Natural killer cell (primary cell): ENCODE results near the gene CDR2L. TPM values are rescaled to one million over a fixed set of nuclear protein-coding genes. Genes with fewer than 3 reads are reported as not detected.
A peak's percentile ranks its signal among the peaks of the same experiment; 100 is the strongest.
"Not testable (repeated sequence)": the region's sequence is repeated elsewhere in the genome, so short reads cannot be mapped to it uniquely, and the experiment has no call there.

ENCODE experiments used
- ATAC-seq, 3 donors: fragments of 150-1000 bp in 2 of 3; fragments of 200-7000 bp in 1 of 3; cut with Tn5 transposase; 1 replicate in 1 of 3; 2 replicates in 2 of 3; pipeline ENCODE4 v1.10.0; 2021; ENCODE audit warnings: mild to moderate bottlenecking in 2 of 3, moderate library complexity in 2 of 3
- DNase-seq, 2 donors: peaks; one replicate each; pipeline versions ENCODE4 v3.0.0 to v3.0.0-alpha.2; 2013 to 2021; ENCODE audit warnings: mixed read lengths in 1 of 2
- H3K27ac ChIP-seq: one replicate; pipeline ENCODE4 v1.5.1; 2013; ENCODE audit warnings: mild to moderate bottlenecking, low read length
- H3K27me3 ChIP-seq: one replicate; pipeline ENCODE4 v1.6.1; 2013; ENCODE audit warnings: low read length; ENCODE audit not compliant: control insufficient read depth, insufficient read depth
- H3K36me3 ChIP-seq: one replicate; pipeline ENCODE4 v1.6.1; 2013; ENCODE audit warnings: low read length; ENCODE audit not compliant: control insufficient read depth, insufficient read depth
- H3K4me1 ChIP-seq: one replicate; pipeline ENCODE4 v1.6.1; 2013; ENCODE audit warnings: low read length; ENCODE audit not compliant: control insufficient read depth, insufficient read depth
- H3K4me3 ChIP-seq: one replicate; pipeline ENCODE4 v1.5.1; 2013; ENCODE audit warnings: low read length
- H3K9me3 ChIP-seq: one replicate; pipeline ENCODE4 v1.6.1; 2013; ENCODE audit warnings: low read length; ENCODE audit not compliant: control insufficient read depth, insufficient read depth
- H3K27ac Mint-ChIP-seq, 2 donors: one replicate each; pipeline ENCODE4 v1.8.0; 2022; ENCODE audit warnings: mild to moderate bottlenecking in 2 of 2, mixed read lengths in 2 of 2, moderate library complexity in 1 of 2
- H3K27me3 Mint-ChIP-seq, 2 donors: one replicate each; pipeline ENCODE4 v1.8.0; 2022; ENCODE audit warnings: low read depth in 2 of 2, mixed read lengths in 2 of 2
- H3K36me3 Mint-ChIP-seq: one replicate; pipeline ENCODE4 v1.8.0; 2022; ENCODE audit warnings: mixed read lengths
- H3K4me1 Mint-ChIP-seq, 2 donors: one replicate each; pipeline ENCODE4 v1.8.0; 2022; ENCODE audit warnings: mixed read lengths in 2 of 2
- H3K4me3 Mint-ChIP-seq: one replicate; pipeline ENCODE4 v1.8.0; 2022; ENCODE audit warnings: mild to moderate bottlenecking, moderate library complexity, mixed read lengths
- H3K9me3 Mint-ChIP-seq, 2 donors: one replicate each; pipeline ENCODE4 v1.8.0; 2022; ENCODE audit warnings: mixed read lengths in 2 of 2
- CTCF ChIP-seq: fragments of 200-600 bp; IDR thresholded peaks from one replicate; pipeline ENCODE4 v1.8.0; 2022; ENCODE audit warnings: antibody characterized with exemption
- WGBS: methylation state at CpG from one replicate; pipeline ENCODE4 v1.1.7; 2013; ENCODE audit warnings: missing lambda C conversion rate; ENCODE audit not compliant: insufficient coverage; 5-methylcytosine and 5-hydroxymethylcytosine counted together
- intact Hi-C: fragments of 100-400 bp; cut with micrococcal nuclease; formaldehyde crosslinking; loops from one replicate; pipeline ENCODE4 v1.14.2; 2022
- total RNA-seq, 4 donors: library from RNA; stranded (reverse); fragments of 120-200 nt in 1 of 4; gene quantifications; one replicate each; pipeline versions ENCODE4 v1.2.3 to v1.2.4, GENCODE V29; 2013 to 2022

Gene CDR2L
- total RNA-seq, 3 donors from 2014 or later (not counting 1 experiment from before 2014, with no cell fraction given), result 0.14 to 0.23 TPM; not detected in 1

GRCh38 chr17:74964988-74965622 is 22.3 kb upstream of the CDR2L start:
- Histone ChIP-seq H3K4me3 (no peak overlapping the region), H3K27me3 (no peaks in the 10 kb centered on the region), H3K36me3 (no peaks in the 10 kb centered on the region), H3K4me1 (peaks cover 5% of the 10 kb centered on the region), H3K27ac (no peak overlapping the region), H3K9me3 (no peaks in the 10 kb centered on the region)
- Mint-ChIP-seq H3K27me3 (peaks cover 3 to 6% of the 10 kb centered on the region in 2 donors), H3K9me3 (no peaks in the 10 kb centered on the region), H3K4me1 (peaks cover 0 to 4% of the 10 kb centered on the region in 2 donors), H3K36me3 (no peaks in the 10 kb centered on the region), H3K27ac (no peak overlapping the region), H3K4me3 (no peak overlapping the region)
- DNase-seq, result no peak
- no peak for TF ChIP-seq CTCF
- WGBS, result 83% methylated on average over 14 of the region's 14 CpGs
- no peak for ATAC-seq
- intact Hi-C loops, result no loop called here

DNA sequence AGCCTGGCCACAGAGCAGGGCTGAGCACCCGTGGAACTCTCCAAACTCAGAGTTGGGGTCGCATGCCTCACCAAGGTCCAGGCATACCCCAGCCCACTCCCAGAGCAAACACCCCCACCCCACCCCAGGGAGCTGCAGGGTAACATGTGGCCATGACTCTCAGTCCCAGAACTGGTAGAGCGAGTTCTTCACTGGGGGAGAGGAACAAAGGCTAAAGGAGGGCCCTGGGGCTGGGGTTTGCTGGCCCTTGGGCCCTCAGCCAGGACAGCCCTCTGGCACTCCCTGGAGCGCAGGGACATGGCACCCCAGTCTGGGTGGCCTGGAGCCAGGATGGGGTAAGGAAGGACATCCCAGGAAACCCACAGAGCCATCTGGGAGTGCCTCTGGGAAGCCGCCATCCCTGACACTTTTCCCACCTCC is 19.1 kb upstream of the CDR2L start:
- ATAC-seq (no peak), DNase-seq (no peak)
- Histone ChIP-seq H3K4me3 (no peak overlapping the region), H3K9me3 (no peaks in the 10 kb centered on the region), H3K36me3 (no peaks in the 10 kb centered on the region), H3K27me3 (peaks cover 23% of the 10 kb centered on the region), H3K4me1 (peaks cover 17% of the 10 kb centered on the region), H3K27ac (no peak overlapping the region)
- Mint-ChIP-seq H3K4me1 (peaks cover 6% of the 10 kb centered on the region in 2 donors), H3K36me3 (no peaks in the 10 kb centered on the region), H3K4me3 (no peak overlapping the region), H3K9me3 (no peaks in the 10 kb centered on the region), H3K27me3 (peaks cover 12 to 16% of the 10 kb centered on the region in 2 donors), H3K27ac (no peak overlapping the region)
- TF ChIP-seq CTCF, result no peak
- WGBS, result 88% methylated on average over 5 of the region's 5 CpGs
- intact Hi-C loops, result no loop called here

DNA sequence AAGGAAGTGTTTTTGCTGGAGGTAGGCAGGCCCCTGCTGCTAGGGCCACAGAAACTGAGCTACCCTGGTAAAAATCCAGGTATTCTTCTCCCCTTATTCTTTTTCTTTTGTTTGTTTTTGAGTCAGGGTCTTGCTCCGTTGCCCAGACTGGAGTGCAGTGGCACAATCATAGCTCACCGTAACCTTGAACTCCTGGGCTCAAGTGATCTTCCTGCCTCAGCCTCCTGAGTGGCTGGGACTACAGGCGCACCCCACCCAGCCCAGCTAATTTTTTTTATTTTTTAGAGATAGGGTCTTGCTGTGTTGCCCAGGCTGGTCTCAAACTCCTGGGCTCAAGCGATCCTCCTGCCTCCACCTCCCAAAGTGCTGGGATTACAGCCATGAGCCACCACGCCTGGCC is 17.9 kb upstream of the CDR2L start:
- H3K36me3 ChIP-seq, H3K4me3 ChIP-seq, H3K9me3 Mint-ChIP-seq, H3K4me1 Mint-ChIP-seq, ATAC-seq, H3K36me3 Mint-ChIP-seq, H3K9me3 ChIP-seq, intact Hi-C loops, H3K4me3 Mint-ChIP-seq, H3K27ac ChIP-seq, DNase-seq, H3K27ac Mint-ChIP-seq: not testable (repeated sequence)
- Histone ChIP-seq H3K27me3 (peaks cover 23% of the 10 kb centered on the region), H3K4me1 (peaks cover 17% of the 10 kb centered on the region)
- WGBS, result 95% methylated on average over 5 of the region's 5 CpGs
- H3K27me3 Mint-ChIP-seq, result peaks cover 12 to 17% of the 10 kb centered on the region in 2 donors

DNA sequence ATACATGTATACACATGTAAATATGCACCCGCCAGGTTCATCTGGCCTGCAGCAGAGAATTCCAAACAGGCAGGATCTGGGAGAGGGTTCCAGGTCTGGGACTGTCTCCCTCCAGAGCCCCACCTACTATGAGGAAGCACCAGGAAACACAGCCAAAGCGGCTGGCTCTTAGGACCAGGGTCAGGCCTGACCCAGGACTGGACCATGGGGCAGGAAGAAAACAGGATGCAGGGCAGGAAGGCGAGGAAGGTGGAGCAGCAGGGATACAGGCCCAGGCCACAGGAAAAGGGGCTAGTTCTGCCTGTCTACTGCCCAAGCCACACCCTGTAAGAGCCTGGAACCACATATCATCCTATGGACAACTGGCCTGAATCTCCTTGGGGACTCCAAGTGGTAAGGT is 17.0 kb upstream of the CDR2L start:
- H3K9me3 ChIP-seq, result no peaks in the 10 kb centered on the region
- DNase-seq, result no peak
- Mint-ChIP-seq H3K4me3 (peak overlapping the region; percentile 53), H3K27me3 (peaks cover 7 to 18% of the 10 kb centered on the region in 2 donors), H3K9me3 (no peaks in the 10 kb centered on the region), H3K36me3 (no peaks in the 10 kb centered on the region), H3K4me1 (peaks cover 6% of the 10 kb centered on the region in 2 donors), H3K27ac (no peak overlapping the region)
- peaks cover 17% of the 10 kb centered on the region for H3K4me1 ChIP-seq
- WGBS, result 89% methylated on average over 3 of the region's 3 CpGs
- TF ChIP-seq CTCF, result no peak
- intact Hi-C loops, result no loop called here
- peaks cover 23% of the 10 kb centered on the region for H3K27me3 ChIP-seq
- H3K36me3 ChIP-seq, result no peaks in the 10 kb centered on the region
- H3K27ac ChIP-seq, result no peak overlapping the region
- no peak overlapping the region for H3K4me3 ChIP-seq
- ATAC-seq, result no peak
